ENCODE measurements around the gene SLC8A1. TPM values are rescaled to one million over a fixed set of nuclear protein-coding genes. Genes with fewer than 3 reads are reported as not detected.

The SLC8A1 gene
- total RNA-seq, 2 donors from 2014 or later = 4.7 to 6.3 TPM

DNA sequence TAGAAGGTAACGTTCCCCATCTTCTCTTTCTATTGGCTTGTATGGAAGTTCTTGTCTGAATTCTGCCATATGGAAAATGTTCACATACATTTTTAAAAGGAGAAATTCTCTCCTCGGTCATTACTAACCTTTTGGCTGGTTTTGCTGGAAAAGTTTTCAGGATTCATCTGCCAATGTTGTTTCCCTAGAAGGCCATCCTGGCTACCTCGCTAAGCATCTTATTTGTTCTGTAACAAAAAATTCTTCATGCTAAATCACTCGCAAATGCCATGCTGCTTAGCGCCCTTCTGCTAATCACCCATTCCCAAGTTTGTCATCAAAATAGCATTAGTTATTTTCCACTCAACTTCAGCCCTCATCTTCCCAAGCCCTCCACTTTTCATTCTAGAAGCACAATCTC, 262.0 kb downstream of the SLC8A1 start:
- no peak overlapping the region for H3K27ac Mint-ChIP-seq
- H3K4me3 Mint-ChIP-seq = no peak overlapping the region
- Histone ChIP-seq H3K36me3 (ENCODE audit: control insufficient read depth, insufficient read depth, low read length) (no peaks in the 10 kb centered on the region), H3K9ac (ENCODE audit: extremely low read depth, low read length, poor library complexity, severe bottlenecking) (no peak overlapping the region), H3K9me3 (ENCODE audit: control insufficient read depth, low read length) (no peaks in the 10 kb centered on the region), H3K27ac (ENCODE audit: low read depth, low read length) (no peak overlapping the region), H3K4me3 (ENCODE audit: low read length) (no peak overlapping the region), H3K4me1 (ENCODE audit: control insufficient read depth, insufficient read depth, low read length) (no peaks in the 10 kb centered on the region), H3K27me3 (ENCODE audit: control insufficient read depth, insufficient read depth, low read length, poor library complexity, severe bottlenecking) (no peaks in the 10 kb centered on the region)
- TF ChIP-seq, protein P1, sequence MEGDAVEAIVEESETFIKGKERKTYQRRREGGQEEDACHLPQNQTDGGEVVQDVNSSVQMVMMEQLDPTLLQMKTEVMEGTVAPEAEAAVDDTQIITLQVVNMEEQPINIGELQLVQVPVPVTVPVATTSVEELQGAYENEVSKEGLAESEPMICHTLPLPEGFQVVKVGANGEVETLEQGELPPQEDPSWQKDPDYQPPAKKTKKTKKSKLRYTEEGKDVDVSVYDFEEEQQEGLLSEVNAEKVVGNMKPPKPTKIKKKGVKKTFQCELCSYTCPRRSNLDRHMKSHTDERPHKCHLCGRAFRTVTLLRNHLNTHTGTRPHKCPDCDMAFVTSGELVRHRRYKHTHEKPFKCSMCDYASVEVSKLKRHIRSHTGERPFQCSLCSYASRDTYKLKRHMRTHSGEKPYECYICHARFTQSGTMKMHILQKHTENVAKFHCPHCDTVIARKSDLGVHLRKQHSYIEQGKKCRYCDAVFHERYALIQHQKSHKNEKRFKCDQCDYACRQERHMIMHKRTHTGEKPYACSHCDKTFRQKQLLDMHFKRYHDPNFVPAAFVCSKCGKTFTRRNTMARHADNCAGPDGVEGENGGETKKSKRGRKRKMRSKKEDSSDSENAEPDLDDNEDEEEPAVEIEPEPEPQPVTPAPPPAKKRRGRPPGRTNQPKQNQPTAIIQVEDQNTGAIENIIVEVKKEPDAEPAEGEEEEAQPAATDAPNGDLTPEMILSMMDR (conservative IDR thresholded peaks at IDR 0.05) = no peak
- H3K27me3 Mint-ChIP-seq (ENCODE audit: insufficient read depth) = no peaks in the 10 kb centered on the region
- DNase-seq = no peak
- no peaks in the 10 kb centered on the region for H3K9me3 Mint-ChIP-seq
- H3K36me3 Mint-ChIP-seq (ENCODE audit: low read depth) = no peaks in the 10 kb centered on the region
- peaks cover 5% of the 10 kb centered on the region for H3K4me1 Mint-ChIP-seq
- WGBS, 2 experiments (ENCODE audit: insufficient coverage in 1 of 2, insufficient read length in 1 of 2) = 90 to 94% methylated on average over 4 of the region's 5 CpGs

DNA sequence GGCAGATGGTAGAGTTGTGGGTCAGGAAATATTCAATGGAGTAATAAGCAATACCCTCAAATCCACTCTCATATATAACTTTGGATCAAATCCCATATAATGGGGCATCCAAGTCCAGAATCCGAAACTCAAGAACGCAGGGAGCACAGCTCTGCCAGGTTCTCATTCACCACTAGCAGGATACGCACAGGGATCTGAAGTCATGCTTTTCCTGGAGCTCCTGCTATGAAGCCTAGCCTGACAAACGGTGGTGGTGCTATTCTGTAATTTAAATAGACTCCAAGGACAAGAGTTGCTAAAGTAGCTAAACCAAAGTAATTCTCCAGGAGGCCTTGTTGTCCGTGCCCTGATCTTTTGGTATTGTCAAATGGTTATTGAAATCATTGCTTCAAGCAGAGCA, 264.8 kb downstream of the SLC8A1 start:
- Mint-ChIP-seq H3K4me1 (no peaks in the 10 kb centered on the region), H3K9me3 (no peaks in the 10 kb centered on the region), H3K36me3 (ENCODE audit: low read depth) (no peaks in the 10 kb centered on the region), H3K4me3 (no peak overlapping the region), H3K27ac (no peak overlapping the region), H3K27me3 (ENCODE audit: insufficient read depth) (no peaks in the 10 kb centered on the region)
- H3K27ac ChIP-seq (ENCODE audit: low read depth, low read length) = peak overlapping the region; percentile 41
- 80 to 84% methylated on average over 5 of the region's 5 CpGs for WGBS, 2 experiments (ENCODE audit: insufficient coverage in 1 of 2, insufficient read length in 1 of 2)
- TF ChIP-seq, protein P1 (conservative IDR thresholded peaks at IDR 0.05) = no peak
- no peaks in the 10 kb centered on the region for H3K36me3 ChIP-seq (ENCODE audit: control insufficient read depth, insufficient read depth, low read length)
- no peak overlapping the region for H3K4me3 ChIP-seq (ENCODE audit: low read length)
- no peaks in the 10 kb centered on the region for H3K9me3 ChIP-seq (ENCODE audit: control insufficient read depth, low read length)
- H3K4me1 ChIP-seq (ENCODE audit: control insufficient read depth, insufficient read depth, low read length) = no peaks in the 10 kb centered on the region
- DNase-seq = no peak
- H3K27me3 ChIP-seq (ENCODE audit: control insufficient read depth, insufficient read depth, low read length, poor library complexity, severe bottlenecking) = no peaks in the 10 kb centered on the region
- H3K9ac ChIP-seq (ENCODE audit: extremely low read depth, low read length, poor library complexity, severe bottlenecking) = no peak overlapping the region

DNA sequence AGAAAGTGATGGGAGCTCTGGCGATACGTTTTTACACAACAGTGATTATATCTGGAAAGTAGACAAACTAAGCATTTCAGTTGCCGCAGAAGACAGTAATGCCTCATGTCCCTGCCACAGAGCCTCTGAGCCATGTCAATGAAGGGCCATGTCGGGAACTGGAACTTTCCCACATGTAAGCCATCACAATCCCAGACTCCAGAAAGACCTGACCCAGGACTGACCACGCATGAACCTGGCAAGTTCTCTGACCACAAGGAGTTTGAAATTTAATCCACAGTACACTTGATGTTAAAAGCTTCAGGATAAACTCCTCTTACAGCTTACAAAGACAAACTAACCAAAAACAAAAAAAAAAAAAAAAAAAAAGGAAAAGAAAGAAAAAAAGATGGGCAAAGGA, 267.3 kb downstream of the SLC8A1 start:
- Histone ChIP-seq H3K27ac (ENCODE audit: low read depth, low read length) (no peak overlapping the region), H3K4me3 (ENCODE audit: low read length) (no peak overlapping the region), H3K9ac (ENCODE audit: extremely low read depth, low read length, poor library complexity, severe bottlenecking) (no peak overlapping the region), H3K27me3 (ENCODE audit: control insufficient read depth, insufficient read depth, low read length, poor library complexity, severe bottlenecking) (no peaks in the 10 kb centered on the region), H3K9me3 (ENCODE audit: control insufficient read depth, low read length) (no peaks in the 10 kb centered on the region), H3K36me3 (ENCODE audit: control insufficient read depth, insufficient read depth, low read length) (no peaks in the 10 kb centered on the region), H3K4me1 (ENCODE audit: control insufficient read depth, insufficient read depth, low read length) (no peaks in the 10 kb centered on the region)
- Mint-ChIP-seq H3K36me3 (ENCODE audit: low read depth) (no peaks in the 10 kb centered on the region), H3K27ac (no peak overlapping the region), H3K27me3 (ENCODE audit: insufficient read depth) (no peaks in the 10 kb centered on the region), H3K4me1 (no peaks in the 10 kb centered on the region), H3K9me3 (no peaks in the 10 kb centered on the region), H3K4me3 (no peak overlapping the region)
- DNase-seq = no peak
- TF ChIP-seq, protein P1 (conservative IDR thresholded peaks at IDR 0.05) = no peak
- 69 to 78% methylated on average over 4 to 5 of the region's 5 CpGs for WGBS, 2 experiments (ENCODE audit: insufficient coverage in 1 of 2, insufficient read length in 1 of 2)
